C4-2B (cell line): ENCODE measurements around the gene PPDPF.

Source experiments
- CTCF ChIP-seq: fragments of 450-650 bp; conservative IDR thresholded peaks from 2 replicates; pipeline ENCODE4 v1.5.1; 2017; ENCODE audit warnings: mild to moderate bottlenecking
- ZFX ChIP-seq: fragments of 450-650 bp; IDR thresholded peaks from 2 replicates; pipeline ENCODE4 v1.6.1; 2017

- TF ChIP-seq CTCF, result no peak
- no peak for TF ChIP-seq ZFX
Observed at GRCh38 chr20:63554361-63555278, 34.1 kb downstream of the PPDPF start.
